Measurements from ENCODE around the gene SNRNP25.

Gene SNRNP25

DNA sequence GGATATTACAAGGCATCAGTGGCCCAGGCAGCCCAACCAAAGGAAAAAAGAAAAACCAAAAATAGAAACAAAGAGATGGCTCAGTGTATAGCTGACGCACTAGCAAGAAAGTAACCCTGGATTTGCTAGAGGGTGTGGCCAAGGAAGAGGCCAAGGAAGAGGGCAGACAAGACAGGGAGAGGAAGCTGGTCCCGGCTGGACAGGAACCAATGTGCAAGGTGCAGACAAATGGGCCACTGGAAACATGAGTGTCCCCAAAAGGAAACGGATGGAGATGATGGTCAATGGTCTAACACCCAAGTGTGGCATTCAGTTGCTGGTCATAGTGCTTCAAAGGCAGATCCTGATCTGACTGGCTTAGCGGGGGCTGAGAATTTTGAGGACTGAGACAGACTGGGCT lies 10.9 kb upstream of the SNRNP25 start:
- Histone ChIP-seq H3K27ac (ENCODE audit: extremely low read depth, low read depth, low read length) (no peak overlapping the region), H3K9me3 (ENCODE audit: control insufficient read depth, insufficient read depth, low read depth, low read length) (no peaks in the 10 kb centered on the region), H3K36me3 (ENCODE audit: control insufficient read depth in 2 of 2, insufficient read depth in 1 of 2, low read length in 2 of 2) (peaks cover 10 to 68% of the 10 kb centered on the region in 2 experiments), H3K4me1 (ENCODE audit: control insufficient read depth, insufficient read depth, low read length) (0 out of 2 replicates have a peak, but pooled peaks cover 2% of the 10 kb centered on the region), H3K4me3 (ENCODE audit: low read depth, low read length) (no peak overlapping the region)
- POLR2A ChIA-PET = no interaction called here
- no peak for TF ChIP-seq PRDM1 (tag by site-specific recombination; IDR thresholded peaks at IDR 0.05)
- TF ChIP-seq, protein P1, sequence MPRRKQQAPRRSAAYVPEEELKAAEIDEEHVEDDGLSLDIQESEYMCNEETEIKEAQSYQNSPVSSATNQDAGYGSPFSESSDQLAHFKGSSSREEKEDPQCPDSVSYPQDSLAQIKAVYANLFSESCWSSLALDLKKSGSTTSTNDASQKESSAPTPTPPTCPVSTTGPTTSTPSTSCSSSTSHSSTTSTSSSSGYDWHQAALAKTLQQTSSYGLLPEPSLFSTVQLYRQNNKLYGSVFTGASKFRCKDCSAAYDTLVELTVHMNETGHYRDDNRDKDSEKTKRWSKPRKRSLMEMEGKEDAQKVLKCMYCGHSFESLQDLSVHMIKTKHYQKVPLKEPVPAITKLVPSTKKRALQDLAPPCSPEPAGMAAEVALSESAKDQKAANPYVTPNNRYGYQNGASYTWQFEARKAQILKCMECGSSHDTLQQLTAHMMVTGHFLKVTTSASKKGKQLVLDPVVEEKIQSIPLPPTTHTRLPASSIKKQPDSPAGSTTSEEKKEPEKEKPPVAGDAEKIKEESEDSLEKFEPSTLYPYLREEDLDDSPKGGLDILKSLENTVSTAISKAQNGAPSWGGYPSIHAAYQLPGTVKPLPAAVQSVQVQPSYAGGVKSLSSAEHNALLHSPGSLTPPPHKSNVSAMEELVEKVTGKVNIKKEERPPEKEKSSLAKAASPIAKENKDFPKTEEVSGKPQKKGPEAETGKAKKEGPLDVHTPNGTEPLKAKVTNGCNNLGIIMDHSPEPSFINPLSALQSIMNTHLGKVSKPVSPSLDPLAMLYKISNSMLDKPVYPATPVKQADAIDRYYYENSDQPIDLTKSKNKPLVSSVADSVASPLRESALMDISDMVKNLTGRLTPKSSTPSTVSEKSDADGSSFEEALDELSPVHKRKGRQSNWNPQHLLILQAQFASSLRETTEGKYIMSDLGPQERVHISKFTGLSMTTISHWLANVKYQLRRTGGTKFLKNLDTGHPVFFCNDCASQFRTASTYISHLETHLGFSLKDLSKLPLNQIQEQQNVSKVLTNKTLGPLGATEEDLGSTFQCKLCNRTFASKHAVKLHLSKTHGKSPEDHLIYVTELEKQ (tag by site-specific recombination; IDR thresholded peaks at IDR 0.05; ENCODE audit: borderline replicate concordance) = no peak
- TF ChIP-seq, protein P2, sequence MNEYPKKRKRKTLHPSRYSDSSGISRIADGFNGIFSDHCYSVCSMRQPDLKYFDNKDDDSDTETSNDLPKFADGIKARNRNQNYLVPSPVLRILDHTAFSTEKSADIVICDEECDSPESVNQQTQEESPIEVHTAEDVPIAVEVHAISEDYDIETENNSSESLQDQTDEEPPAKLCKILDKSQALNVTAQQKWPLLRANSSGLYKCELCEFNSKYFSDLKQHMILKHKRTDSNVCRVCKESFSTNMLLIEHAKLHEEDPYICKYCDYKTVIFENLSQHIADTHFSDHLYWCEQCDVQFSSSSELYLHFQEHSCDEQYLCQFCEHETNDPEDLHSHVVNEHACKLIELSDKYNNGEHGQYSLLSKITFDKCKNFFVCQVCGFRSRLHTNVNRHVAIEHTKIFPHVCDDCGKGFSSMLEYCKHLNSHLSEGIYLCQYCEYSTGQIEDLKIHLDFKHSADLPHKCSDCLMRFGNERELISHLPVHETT (tag by site-specific recombination; IDR thresholded peaks at IDR 0.05) = no peak
- no peak for TF ChIP-seq ZNF223 (tag by site-specific recombination; IDR thresholded peaks at IDR 0.05)
- TF ChIP-seq, protein P3, sequence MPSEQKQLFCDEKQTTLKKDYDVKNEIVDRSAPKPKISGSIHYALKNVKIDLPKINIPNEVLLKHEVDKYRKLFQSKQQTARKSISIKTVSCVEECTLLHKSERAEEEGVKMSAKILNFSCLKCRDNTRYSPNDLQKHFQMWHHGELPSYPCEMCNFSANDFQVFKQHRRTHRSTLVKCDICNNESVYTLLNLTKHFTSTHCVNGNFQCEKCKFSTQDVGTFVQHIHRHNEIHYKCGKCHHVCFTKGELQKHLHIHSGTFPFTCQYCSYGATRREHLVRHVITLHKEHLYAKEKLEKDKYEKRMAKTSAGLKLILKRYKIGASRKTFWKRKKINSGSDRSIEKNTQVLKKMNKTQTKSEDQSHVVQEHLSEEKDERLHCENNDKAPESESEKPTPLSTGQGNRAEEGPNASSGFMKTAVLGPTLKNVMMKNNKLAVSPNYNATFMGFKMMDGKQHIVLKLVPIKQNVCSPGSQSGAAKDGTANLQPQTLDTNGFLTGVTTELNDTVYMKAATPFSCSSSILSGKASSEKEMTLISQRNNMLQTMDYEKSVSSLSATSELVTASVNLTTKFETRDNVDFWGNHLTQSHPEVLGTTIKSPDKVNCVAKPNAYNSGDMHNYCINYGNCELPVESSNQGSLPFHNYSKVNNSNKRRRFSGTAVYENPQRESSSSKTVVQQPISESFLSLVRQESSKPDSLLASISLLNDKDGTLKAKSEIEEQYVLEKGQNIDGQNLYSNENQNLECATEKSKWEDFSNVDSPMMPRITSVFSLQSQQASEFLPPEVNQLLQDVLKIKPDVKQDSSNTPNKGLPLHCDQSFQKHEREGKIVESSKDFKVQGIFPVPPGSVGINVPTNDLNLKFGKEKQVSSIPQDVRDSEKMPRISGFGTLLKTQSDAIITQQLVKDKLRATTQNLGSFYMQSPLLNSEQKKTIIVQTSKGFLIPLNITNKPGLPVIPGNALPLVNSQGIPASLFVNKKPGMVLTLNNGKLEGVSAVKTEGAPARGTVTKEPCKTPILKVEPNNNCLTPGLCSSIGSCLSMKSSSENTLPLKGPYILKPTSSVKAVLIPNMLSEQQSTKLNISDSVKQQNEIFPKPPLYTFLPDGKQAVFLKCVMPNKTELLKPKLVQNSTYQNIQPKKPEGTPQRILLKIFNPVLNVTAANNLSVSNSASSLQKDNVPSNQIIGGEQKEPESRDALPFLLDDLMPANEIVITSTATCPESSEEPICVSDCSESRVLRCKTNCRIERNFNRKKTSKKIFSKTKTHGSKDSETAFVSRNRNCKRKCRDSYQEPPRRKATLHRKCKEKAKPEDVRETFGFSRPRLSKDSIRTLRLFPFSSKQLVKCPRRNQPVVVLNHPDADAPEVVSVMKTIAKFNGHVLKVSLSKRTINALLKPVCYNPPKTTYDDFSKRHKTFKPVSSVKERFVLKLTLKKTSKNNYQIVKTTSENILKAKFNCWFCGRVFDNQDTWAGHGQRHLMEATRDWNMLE (tag by site-specific recombination; conservative IDR thresholded peaks at IDR 0.05; ENCODE audit: low read depth) = no peak
- no peak for TF ChIP-seq ZNF146 (tag by site-specific recombination; IDR thresholded peaks at IDR 0.05)
- TF ChIP-seq, protein P4, sequence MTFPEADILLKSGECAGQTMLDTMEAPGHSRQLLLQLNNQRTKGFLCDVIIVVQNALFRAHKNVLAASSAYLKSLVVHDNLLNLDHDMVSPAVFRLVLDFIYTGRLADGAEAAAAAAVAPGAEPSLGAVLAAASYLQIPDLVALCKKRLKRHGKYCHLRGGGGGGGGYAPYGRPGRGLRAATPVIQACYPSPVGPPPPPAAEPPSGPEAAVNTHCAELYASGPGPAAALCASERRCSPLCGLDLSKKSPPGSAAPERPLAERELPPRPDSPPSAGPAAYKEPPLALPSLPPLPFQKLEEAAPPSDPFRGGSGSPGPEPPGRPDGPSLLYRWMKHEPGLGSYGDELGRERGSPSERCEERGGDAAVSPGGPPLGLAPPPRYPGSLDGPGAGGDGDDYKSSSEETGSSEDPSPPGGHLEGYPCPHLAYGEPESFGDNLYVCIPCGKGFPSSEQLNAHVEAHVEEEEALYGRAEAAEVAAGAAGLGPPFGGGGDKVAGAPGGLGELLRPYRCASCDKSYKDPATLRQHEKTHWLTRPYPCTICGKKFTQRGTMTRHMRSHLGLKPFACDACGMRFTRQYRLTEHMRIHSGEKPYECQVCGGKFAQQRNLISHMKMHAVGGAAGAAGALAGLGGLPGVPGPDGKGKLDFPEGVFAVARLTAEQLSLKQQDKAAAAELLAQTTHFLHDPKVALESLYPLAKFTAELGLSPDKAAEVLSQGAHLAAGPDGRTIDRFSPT (tag by site-specific recombination; IDR thresholded peaks at IDR 0.05) = no peak
- TF ChIP-seq, protein P5, sequence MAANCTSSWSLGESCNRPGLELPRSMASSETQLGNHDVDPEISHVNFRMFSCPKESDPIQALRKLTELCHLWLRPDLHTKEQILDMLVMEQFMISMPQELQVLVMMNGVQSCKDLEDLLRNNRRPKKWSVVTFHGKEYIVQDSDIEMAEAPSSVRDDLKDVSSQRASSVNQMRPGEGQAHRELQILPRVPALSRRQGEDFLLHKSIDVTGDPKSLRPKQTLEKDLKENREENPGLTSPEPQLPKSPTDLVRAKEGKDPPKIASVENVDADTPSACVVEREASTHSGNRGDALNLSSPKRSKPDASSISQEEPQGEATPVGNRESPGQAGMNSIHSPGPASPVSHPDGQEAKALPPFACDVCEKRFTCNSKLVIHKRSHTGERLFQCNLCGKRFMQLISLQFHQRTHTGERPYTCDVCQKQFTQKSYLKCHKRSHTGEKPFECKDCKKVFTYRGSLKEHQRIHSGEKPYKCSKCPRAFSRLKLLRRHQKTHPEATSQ (tag by site-specific recombination; IDR thresholded peaks at IDR 0.05) = no peak
- TF ChIP-seq ZFP69B (tag by site-specific recombination; IDR thresholded peaks at IDR 0.05) = no peak
- TF ChIP-seq ZNF747 (tag by site-specific recombination; IDR thresholded peaks at IDR 0.05) = no peak
- TF ChIP-seq FEZF1 (tag by site-specific recombination; IDR thresholded peaks at IDR 0.05) = no peak
- CTCF ChIA-PET = interaction anchor here (1.0 kb wide), 1 partner anchor 23 kb away, joined by 3 read pairs; no protein-coding TSS in a partner anchor
